Measurements from ENCODE around the gene PTGER3.

PTGER3 gene

DNA sequence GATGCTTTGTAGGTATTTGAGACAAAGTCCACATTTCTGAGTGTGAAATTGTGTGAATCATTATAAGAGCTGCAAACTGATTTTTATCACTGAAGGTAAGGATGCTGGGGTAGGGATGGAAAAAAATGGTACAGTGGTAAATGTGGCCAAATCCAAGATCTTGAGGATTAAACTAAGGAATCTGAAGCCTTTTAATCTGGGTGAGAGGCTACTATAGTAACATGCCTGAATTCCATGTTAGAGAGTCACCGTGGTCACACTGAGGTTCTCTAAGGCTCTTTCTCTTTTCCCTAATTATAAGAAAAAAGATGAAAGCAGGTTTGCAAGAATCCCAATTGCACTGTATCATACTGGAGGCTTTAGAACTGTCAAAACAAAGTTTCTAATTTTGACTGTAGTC is 17.6 kb downstream of the PTGER3 start:
- Histone ChIP-seq H3K27ac (no peak overlapping the region), H3K4me3 (no peak overlapping the region)
- no peak for DNase-seq (ENCODE audit: low spot score)
- TF ChIP-seq, protein P1, sequence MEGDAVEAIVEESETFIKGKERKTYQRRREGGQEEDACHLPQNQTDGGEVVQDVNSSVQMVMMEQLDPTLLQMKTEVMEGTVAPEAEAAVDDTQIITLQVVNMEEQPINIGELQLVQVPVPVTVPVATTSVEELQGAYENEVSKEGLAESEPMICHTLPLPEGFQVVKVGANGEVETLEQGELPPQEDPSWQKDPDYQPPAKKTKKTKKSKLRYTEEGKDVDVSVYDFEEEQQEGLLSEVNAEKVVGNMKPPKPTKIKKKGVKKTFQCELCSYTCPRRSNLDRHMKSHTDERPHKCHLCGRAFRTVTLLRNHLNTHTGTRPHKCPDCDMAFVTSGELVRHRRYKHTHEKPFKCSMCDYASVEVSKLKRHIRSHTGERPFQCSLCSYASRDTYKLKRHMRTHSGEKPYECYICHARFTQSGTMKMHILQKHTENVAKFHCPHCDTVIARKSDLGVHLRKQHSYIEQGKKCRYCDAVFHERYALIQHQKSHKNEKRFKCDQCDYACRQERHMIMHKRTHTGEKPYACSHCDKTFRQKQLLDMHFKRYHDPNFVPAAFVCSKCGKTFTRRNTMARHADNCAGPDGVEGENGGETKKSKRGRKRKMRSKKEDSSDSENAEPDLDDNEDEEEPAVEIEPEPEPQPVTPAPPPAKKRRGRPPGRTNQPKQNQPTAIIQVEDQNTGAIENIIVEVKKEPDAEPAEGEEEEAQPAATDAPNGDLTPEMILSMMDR (IDR thresholded peaks at IDR 0.05), result no peak

DNA sequence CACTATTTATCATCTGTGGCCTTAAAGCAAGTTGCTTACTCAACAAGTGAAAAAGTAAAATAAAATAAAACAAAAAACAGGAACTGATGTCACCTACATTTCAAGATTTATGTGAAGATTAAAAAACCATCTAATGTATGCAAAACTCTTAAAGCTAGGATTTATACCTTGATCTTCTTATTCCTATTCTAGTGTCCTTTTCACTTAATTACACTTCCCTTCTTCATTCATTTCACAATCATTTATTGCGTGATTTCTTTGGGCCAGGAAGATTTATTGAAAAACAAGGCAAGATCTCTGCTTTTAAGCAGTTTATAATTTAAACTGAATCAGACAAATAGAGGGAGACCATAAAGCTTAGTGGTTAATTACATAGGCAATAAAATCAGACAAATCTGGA is 18.6 kb downstream of the PTGER3 start:
- no peak overlapping the region for H3K27ac ChIP-seq
- TF ChIP-seq, protein P1 (IDR thresholded peaks at IDR 0.05), result no peak
- no peak overlapping the region for H3K4me3 ChIP-seq

DNA sequence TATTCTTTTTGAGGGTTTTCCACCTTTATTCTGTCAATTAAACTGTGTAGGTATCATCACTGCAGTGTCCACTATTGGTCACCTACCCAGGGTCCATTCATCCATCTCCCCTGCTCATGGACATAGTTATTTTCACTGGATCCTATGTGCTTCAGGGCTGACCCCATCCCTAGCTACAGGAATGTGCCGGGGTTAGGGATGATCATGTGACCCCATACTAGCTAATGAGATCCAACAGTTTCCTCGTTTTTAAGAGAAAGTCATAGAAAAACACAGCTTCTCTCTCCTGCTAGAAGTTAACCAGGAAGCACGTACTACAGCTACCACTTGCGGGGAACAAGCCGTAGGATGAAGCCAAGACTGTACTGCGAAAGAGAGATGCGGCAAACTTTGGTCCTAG is 19.6 kb downstream of the PTGER3 start:
- TF ChIP-seq, protein P1 (IDR thresholded peaks at IDR 0.05), result no peak
- no peak for DNase-seq (ENCODE audit: low spot score)
- Histone ChIP-seq H3K27ac (no peak overlapping the region), H3K4me3 (no peak overlapping the region)

More for the DNA sequence above, 18.6 kb downstream of the PTGER3 start:
- DNase-seq (ENCODE audit: low spot score), result no peak

DNA sequence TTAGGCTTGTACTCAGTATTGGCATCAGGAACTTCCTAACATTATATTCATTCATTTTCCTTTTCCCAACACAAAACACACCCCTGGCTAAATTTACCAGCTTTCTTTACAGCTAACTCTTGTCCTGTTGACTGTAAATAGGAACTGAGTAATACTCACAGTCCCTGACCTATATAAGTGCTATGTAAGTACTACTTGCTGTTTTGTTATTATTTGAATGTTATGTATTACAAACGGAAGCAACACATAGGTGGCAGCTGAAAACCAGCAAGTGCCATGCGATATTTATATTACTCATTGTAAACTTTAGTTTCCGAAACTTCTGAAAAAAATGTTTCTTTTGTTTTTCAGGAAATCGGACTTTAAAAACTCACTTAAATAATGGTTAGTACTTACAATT is 21.5 kb downstream of the PTGER3 start:
- DNase-seq (ENCODE audit: low spot score), result no peak
- H3K4me3 ChIP-seq, result no peak overlapping the region
- no peak overlapping the region for H3K27ac ChIP-seq
- TF ChIP-seq, protein P1 (IDR thresholded peaks at IDR 0.05), result no peak

DNA sequence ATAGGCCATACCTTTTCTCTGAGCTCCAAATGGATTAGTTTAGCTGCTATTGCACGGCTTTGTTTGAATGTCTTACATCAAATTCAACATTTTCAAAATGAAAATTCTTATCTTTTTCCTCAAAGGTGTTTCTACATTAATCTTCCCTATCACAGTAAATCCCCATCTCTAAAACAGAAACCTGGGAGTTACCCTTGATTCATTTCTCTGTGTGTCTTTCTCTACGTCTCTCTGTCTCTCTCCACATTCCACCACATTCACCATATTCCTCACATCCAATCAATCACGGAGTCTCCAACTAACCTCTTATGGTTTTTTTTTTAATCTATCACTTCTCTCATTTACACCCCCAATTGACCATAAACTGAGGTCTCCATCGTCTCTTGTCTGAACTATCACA is 24.1 kb downstream of the PTGER3 start:
- Histone ChIP-seq H3K4me3 (no peak overlapping the region), H3K27ac (no peak overlapping the region)
- no peak for DNase-seq (ENCODE audit: low spot score)
- TF ChIP-seq, protein P1 (IDR thresholded peaks at IDR 0.05), result no peak

DNA sequence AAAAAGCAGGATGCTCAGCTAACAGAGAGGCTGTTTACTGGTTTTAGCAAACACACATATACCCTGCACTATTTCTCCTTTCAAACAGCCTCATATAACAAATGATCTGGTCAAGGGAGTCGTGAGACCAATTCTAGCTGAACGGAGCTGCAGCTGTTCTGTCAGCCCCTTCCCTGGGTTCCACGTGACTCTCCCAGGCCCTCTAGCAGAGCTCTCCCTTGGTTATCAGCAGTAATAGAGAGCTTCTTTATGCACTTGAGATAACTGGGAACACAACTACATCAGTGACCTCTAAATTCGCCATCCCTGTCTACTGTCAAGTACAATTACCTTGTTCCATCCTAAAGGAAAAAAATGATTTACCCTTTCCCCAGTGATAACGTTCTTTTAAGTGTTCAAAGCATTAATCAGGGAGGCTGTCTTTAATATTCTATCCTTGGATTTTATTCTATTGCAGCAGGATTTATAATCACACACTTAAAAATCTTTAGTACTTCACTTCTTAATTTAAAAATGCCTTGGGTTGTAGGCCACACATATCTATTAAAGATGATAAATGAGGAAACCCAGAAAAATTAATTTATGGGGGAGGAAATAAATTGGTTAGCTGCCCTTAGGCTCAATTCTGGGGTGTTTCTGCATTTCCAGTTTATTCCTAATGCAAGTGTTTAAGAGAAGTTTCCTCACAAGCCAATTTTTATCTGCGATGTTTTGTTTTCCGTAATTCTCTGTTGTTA is 28.2 kb downstream of the PTGER3 start:
- Histone ChIP-seq H3K27ac (no peak overlapping the region), H3K4me3 (no peak overlapping the region)
- TF ChIP-seq, protein P1 (IDR thresholded peaks at IDR 0.05), result no peak
- DNase-seq (ENCODE audit: low spot score), result no peak

DNA sequence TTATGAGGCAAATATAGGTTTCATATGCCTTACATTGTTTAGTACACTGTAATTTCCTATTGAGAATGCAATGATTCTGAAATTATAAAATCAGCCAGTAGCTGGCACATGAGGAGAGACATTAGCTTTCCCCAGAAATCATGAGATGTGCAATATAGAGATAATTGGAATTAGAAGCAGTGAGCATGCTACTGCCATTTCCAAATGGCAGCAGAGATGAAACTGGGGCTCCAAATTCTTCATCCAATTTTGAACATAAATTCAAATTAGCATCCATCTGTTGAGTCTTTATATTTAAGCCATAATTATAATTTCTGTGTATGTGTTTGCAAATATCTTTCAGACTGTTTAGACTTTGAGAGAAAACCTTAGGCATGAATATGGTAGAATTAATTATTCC is 28.8 kb downstream of the PTGER3 start:
- TF ChIP-seq, protein P1 (IDR thresholded peaks at IDR 0.05), result no peak
- Histone ChIP-seq H3K4me3 (no peak overlapping the region), H3K27ac (no peak overlapping the region)
- no peak for DNase-seq (ENCODE audit: low spot score)

Data from coronary artery (tissue), 2 donors.